CD4-positive, alpha-beta T cell (primary cell): Measurements from ENCODE around the gene WDR59. TPM values are rescaled to one million over a fixed set of nuclear protein-coding genes. Genes with fewer than 3 reads are reported as not detected.

Experiments
- ATAC-seq: fragments of 200-7000 bp; cut with Tn5 transposase; one replicate; pipeline ENCODE4 v1.10.0; 2022; ENCODE audit warnings: mild to moderate bottlenecking; ENCODE audit not compliant: poor library complexity
- CTCF ChIA-PET: fragments of 350-600 bp; sonication (Branson Sonifier 250); formaldehyde crosslinking; loops from one replicate; lab custom pipeline; 2021; ENCODE audit warnings: antibody characterized with exemption, inconsistent platforms; lab: Charles Lee
- POLR2A ChIA-PET: fragments of 350-600 bp; sonication (Branson Sonifier 250); formaldehyde crosslinking; loops from one replicate; lab custom pipeline; 2021; ENCODE audit warnings: antibody characterized with exemption, inconsistent platforms; lab: Charles Lee
- DNase-seq, 14 experiments: peaks; one replicate each; pipeline ENCODE4 v3.0.0-alpha.2; 2013 to 2020; ENCODE audit warnings: mixed read lengths in 2 of 14
- H3K27ac ChIP-seq, 2 donors: one replicate each; pipeline versions ENCODE4 v1.5.1 to v1.7.0; 2013; ENCODE audit warnings: low read length in 2 of 2, low read depth in 1 of 2, mild to moderate bottlenecking in 1 of 2
- H3K27me3 ChIP-seq, 2 experiments: 1 replicate in 1 of 2; 2 replicates in 1 of 2; pipeline versions ENCODE4 v1.6.1 to v1.7.0; 2013; ENCODE audit warnings: low read length in 2 of 2, control low read depth in 1 of 2, mild to moderate bottlenecking in 1 of 2, moderate library complexity in 1 of 2; ENCODE audit not compliant: insufficient read depth in 2 of 2, control insufficient read depth in 1 of 2
- H3K36me3 ChIP-seq: one replicate; pipeline ENCODE4 v1.6.1; 2013; ENCODE audit warnings: low read length, control low read depth; ENCODE audit not compliant: insufficient read depth
- H3K4me1 ChIP-seq: one replicate; pipeline ENCODE4 v1.6.1; 2013; ENCODE audit warnings: low read length, control low read depth; ENCODE audit not compliant: insufficient read depth
- H3K4me3 ChIP-seq: one replicate; pipeline ENCODE4 v1.5.1; 2013; ENCODE audit warnings: mild to moderate bottlenecking, low read length, moderate library complexity
- H3K9me3 ChIP-seq, 2 experiments: 1 replicate in 1 of 2; 2 replicates in 1 of 2; pipeline versions ENCODE4 v1.6.1 to v1.7.0; 2013; ENCODE audit warnings: low read length in 2 of 2, mild to moderate bottlenecking in 2 of 2, control low read depth in 1 of 2, moderate library complexity in 1 of 2; ENCODE audit not compliant: control insufficient read depth in 1 of 2, insufficient read depth in 1 of 2
- H3K27ac Mint-ChIP-seq: one replicate; pipeline ENCODE4 v1.8.0; 2020; ENCODE audit warnings: mixed read lengths
- H3K27me3 Mint-ChIP-seq: one replicate; pipeline ENCODE4 v1.8.0; 2021; ENCODE audit warnings: mixed read lengths
- H3K36me3 Mint-ChIP-seq: one replicate; pipeline ENCODE4 v1.8.0; 2021; ENCODE audit warnings: low read depth, mixed read lengths
- H3K4me1 Mint-ChIP-seq: one replicate; pipeline ENCODE4 v1.8.0; 2021; ENCODE audit warnings: low read depth, mixed read lengths
- H3K4me3 Mint-ChIP-seq: one replicate; pipeline ENCODE4 v1.8.0; 2020; ENCODE audit warnings: mild to moderate bottlenecking, mixed read lengths
- H3K9me3 Mint-ChIP-seq: one replicate; pipeline ENCODE4 v1.8.0; 2020; ENCODE audit warnings: mixed read lengths
- CTCF ChIP-seq: fragments of 200-600 bp; IDR thresholded peaks from one replicate; pipeline ENCODE4 v1.8.0; 2022; ENCODE audit warnings: antibody characterized with exemption, mild to moderate bottlenecking
- intact Hi-C, 2 experiments: fragments of 100-400 bp; cut with DNase I in 1 of 2; cut with micrococcal nuclease in 1 of 2; formaldehyde crosslinking; loops; one replicate each; pipeline versions ENCODE4 v1.15.1 to v1.9.0; 2023 to 2025; cut with DNase I, micrococcal nuclease
- total RNA-seq, 174 experiments: library from RNA in 2 of 174; stranded (reverse) in 2 of 174; gene quantifications; one replicate each; pipeline ENCODE4 v1.2.3 and lab custom pipeline; 2021 to 2026

Gene WDR59
- total RNA-seq, 2 experiments from 2014 or later = 60.2 to 67.2 TPM

GRCh38 chr16:74973304-74973703, 11.6 kb downstream of the WDR59 start:
- Mint-ChIP-seq H3K9me3 (no peaks in the 10 kb centered on the region), H3K27ac (no peak overlapping the region), H3K36me3 (peaks cover 22% of the 10 kb centered on the region), H3K4me1 (peaks cover 4% of the 10 kb centered on the region), H3K4me3 (no peak overlapping the region), H3K27me3 (no peaks in the 10 kb centered on the region)
- ChIA-PET CTCF (no interaction called here), POLR2A (no interaction called here)
- no peak for DNase-seq
- no peak overlapping the region for H3K4me3 ChIP-seq
- H3K27ac ChIP-seq = no peak overlapping the region
- intact Hi-C loops = no loop called here
- no peak for TF ChIP-seq CTCF
- peaks cover 7% of the 10 kb centered on the region for H3K36me3 ChIP-seq
- H3K27me3 ChIP-seq = no peaks in the 10 kb centered on the region
- no peaks in the 10 kb centered on the region for H3K4me1 ChIP-seq
- ATAC-seq = no peak
- H3K9me3 ChIP-seq = no peaks in the 10 kb centered on the region

- Mint-ChIP-seq H3K4me1 (no peaks in the 10 kb centered on the region), H3K36me3 (peaks cover 83% of the 10 kb centered on the region), H3K9me3 (no peaks in the 10 kb centered on the region), H3K27me3 (no peaks in the 10 kb centered on the region), H3K27ac (no peak overlapping the region), H3K4me3 (no peak overlapping the region)
- intact Hi-C loops = no loop called here
- H3K4me3 ChIP-seq = no peak overlapping the region
- CTCF ChIA-PET = interaction anchor here (0.5 kb wide), 1 partner anchor 674 kb away, joined by 5 read pairs; no protein-coding TSS in a partner anchor
- TF ChIP-seq CTCF = no peak
- ATAC-seq (no peak), DNase-seq (no peak)
- no peak overlapping the region for H3K27ac ChIP-seq
- H3K36me3 ChIP-seq = peaks cover 51% of the 10 kb centered on the region
- no peaks in the 10 kb centered on the region for H3K4me1 ChIP-seq
- no peaks in the 10 kb centered on the region for H3K27me3 ChIP-seq
- no peaks in the 10 kb centered on the region for H3K9me3 ChIP-seq
- POLR2A ChIA-PET = no interaction called here
Observed at GRCh38 chr16:74954763-74955162, 30.2 kb downstream of the WDR59 start.

- no peaks in the 10 kb centered on the region for H3K27me3 ChIP-seq
- no peak overlapping the region for H3K27ac ChIP-seq
- POLR2A ChIA-PET = no interaction called here
- H3K36me3 ChIP-seq = peaks cover 63% of the 10 kb centered on the region
- Mint-ChIP-seq H3K9me3 (no peaks in the 10 kb centered on the region), H3K27me3 (no peaks in the 10 kb centered on the region), H3K4me1 (no peaks in the 10 kb centered on the region), H3K27ac (no peak overlapping the region), H3K36me3 (peaks cover 87% of the 10 kb centered on the region), H3K4me3 (no peak overlapping the region)
- intact Hi-C loops = no loop called here
- H3K4me3 ChIP-seq = no peak overlapping the region
- no peaks in the 10 kb centered on the region for H3K4me1 ChIP-seq
- TF ChIP-seq CTCF = no peak
- CTCF ChIA-PET = no interaction called here
- no peak for DNase-seq
- no peak for ATAC-seq
- H3K9me3 ChIP-seq = no peaks in the 10 kb centered on the region
Observed at GRCh38 chr16:74951681-74952080, 33.2 kb downstream of the WDR59 start.
